ENCODE measurements around the gene IL21.

Gene IL21

DNA sequence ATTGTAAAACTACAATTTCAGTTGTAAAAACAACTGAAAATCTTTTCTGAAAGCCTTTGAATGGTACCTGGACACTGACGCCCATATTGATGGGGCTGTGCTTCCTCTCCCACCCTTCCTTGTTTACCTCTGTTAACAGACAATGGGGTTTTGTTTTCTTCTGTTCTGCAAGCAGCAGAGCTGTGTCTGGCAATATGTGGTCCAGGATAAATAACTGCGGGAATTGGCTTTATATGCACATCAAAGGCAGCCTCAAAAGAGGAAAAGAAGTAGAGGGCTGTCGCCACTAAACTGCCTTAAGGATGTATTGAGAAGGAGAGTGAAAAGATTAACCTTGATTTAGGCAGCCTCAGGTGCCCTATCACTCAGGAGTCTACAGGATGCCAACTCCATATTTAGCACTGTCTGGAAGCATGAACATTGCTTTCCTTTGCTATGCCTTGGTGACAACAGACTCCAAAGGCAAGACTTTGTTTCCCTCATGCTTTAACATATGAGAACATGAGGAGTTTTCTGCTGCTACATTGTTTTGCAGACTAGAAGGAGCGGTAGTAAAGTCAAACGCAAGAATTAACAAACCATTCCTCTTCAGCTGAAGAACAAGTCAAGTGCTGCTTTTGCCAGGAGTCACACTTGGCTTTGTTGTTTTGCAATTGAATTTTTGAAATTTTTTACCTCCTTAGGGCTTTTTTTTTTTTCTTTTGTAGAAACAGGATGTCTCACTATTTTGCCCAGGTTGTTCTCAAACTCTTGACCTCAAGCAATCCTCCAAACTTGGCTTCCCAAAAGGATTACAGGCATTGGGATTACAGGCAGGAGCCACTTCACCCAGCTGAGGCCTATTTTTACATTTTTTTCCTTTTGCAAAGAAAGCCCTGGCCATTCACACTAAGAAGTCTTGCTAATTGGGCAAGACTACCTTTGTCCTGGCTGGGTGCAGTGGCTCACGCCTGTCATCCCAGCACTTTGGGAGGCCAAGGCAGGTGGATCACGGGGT is 3.0 kb downstream of the IL21 start:
- Histone ChIP-seq H3K4me1 (no peaks in the 10 kb centered on the region), H3K4me2 (no peak overlapping the region), H3K9ac (no peak overlapping the region), H3K27me3 (no peaks in the 10 kb centered on the region), H3K36me3 (no peaks in the 10 kb centered on the region), H3K27ac (no peak overlapping the region), H4K20me1 (no peaks in the 10 kb centered on the region), H3K4me3 (no peak overlapping the region), H3K9me3 (replicated peaks in 1 of 11) (no peaks in the 10 kb centered on the region)
- no peak for TF ChIP-seq Cebpa-rat (IDR thresholded peaks at IDR 0.05)

DNA sequence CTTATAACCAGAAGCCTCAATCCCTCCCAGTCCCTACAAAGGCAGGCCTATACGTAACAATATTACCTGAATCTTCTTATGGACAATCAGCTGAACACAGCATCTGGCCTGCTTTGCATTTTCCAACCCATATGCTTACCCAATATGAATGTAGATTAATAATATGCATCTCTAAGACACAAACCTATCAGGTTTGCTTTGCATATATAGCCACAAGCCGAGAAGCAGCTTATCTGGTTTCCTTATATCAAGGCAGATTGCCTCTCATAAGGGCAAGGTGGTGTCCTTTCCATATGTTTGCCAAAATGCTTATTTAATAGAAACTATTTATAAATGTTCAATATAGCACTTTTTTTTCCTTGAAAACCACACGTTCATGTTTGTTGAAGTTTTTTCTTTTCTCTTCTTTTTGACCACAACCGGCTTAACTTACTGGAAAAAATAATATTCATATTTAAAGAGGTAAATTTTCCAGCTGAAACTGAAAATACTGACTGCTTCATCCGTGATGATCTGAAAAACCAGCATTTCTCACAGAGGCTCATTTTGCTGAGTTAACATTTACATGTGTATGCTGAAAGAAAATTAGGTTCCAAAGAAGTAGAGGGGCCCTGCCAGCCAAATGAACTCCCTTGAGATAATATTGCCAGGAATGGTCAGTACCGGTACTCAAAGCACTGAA is 3.8 kb downstream of the IL21 start:
- Histone ChIP-seq H3K27me3 (no peaks in the 10 kb centered on the region), H3K4me1 (no peaks in the 10 kb centered on the region), H3K4me2 (no peak overlapping the region), H4K20me1 (no peaks in the 10 kb centered on the region), H3K27ac (no peak overlapping the region), H3K9ac (no peak overlapping the region), H3K4me3 (no peak overlapping the region), H3K9me3 (replicated peaks in 1 of 11) (no peaks in the 10 kb centered on the region), H3K36me3 (no peaks in the 10 kb centered on the region)
- no peak for TF ChIP-seq Cebpa-rat (IDR thresholded peaks at IDR 0.05)

DNA sequence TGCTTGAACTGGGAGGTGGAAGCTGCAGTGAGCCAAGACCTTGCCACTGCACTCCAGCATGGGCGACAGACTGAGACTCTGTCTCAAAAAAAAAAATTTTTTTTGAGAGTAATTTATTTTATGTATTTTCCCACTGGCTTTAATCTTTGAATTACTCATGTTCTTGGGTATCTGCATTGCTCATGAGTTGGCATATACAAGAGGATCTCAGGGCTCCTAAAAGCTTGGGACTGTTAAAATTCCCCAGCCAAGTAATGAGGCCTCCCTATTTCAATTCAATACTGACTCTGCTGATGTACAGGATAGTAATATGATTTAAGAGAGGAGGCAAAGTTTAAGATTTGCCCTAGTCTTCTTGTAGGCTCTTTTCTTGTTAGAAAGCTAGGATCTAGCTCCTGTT is 6.2 kb downstream of the IL21 start:
- TF ChIP-seq Cebpa-rat (IDR thresholded peaks at IDR 0.05): no peak
- Histone ChIP-seq H3K27me3 (no peaks in the 10 kb centered on the region), H3K4me3 (no peak overlapping the region), H3K36me3 (no peaks in the 10 kb centered on the region), H3K9me3 (replicated peaks in 1 of 11) (no peaks in the 10 kb centered on the region), H4K20me1 (no peaks in the 10 kb centered on the region), H3K4me1 (peaks cover 0 to 8% (median 0%) of the 10 kb centered on the region in 10 experiments; a peak in 2 of 20 replicates), H3K27ac (no peak overlapping the region), H3K9ac (no peak overlapping the region), H3K4me2 (no peak overlapping the region)

DNA sequence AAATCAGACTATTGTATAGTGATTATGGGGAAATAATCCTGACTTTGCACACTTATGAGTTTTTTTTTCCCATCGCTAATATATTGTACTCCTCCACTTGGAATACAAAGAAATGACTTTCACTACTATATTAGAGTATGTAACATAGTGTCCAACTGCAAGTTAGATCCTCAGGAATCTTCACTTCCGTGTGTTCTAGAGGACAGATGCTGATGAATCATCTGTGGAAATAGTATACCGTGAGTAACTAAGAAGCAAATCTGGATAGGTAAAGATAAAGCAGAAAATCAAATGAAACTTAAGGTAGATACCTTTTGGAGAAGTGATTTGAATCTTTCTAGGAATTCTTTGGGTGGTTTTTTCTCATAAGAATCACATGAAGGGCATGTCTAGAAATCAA is 8.3 kb downstream of the IL21 start:
- Histone ChIP-seq H3K9ac (no peak overlapping the region), H3K4me1 (peaks cover 0 to 8% (median 0%) of the 10 kb centered on the region in 10 experiments; a peak in 2 of 20 replicates), H4K20me1 (no peaks in the 10 kb centered on the region), H3K27ac (no peak overlapping the region), H3K9me3 (replicated peaks in 1 of 11) (no peaks in the 10 kb centered on the region), H3K36me3 (no peaks in the 10 kb centered on the region), H3K4me2 (no peak overlapping the region), H3K27me3 (no peaks in the 10 kb centered on the region), H3K4me3 (no peak overlapping the region)
- no peak for TF ChIP-seq Cebpa-rat (IDR thresholded peaks at IDR 0.05)

DNA sequence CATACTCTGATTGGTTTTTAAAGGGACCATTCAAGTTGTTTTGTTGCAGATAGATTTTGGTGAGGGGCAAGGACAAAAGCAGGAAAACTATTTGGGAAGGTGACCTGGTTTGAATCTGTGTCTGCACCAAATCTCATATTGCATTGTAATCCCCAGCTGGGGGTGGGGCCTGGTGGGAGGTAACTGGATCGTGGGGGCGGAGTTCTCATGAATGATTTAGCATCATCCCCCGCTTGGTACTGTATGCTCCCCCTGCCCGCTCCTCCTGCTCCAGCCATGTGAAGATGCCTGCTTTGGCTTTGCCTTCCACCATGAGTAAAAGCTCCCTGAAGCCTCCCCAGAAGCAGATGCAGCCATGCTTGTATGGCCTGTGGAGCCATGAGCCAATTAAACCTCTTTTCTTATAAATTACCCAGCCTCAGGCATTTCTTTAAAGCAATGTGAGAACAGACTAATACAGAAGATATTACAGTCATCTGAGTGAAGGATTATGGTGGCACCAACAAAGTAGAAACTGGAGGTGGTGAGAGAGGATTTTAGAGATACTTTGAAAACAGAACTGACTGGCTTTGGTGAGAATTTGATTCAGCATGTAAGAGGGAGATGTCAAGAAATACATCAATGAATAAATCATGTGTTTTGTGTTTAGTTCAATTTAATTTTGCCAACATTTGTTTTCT is 14.4 kb downstream of the IL21 start:
- no peak for TF ChIP-seq Cebpa-rat (IDR thresholded peaks at IDR 0.05)
- Histone ChIP-seq H4K20me1 (no peaks in the 10 kb centered on the region), H3K9ac (no peak overlapping the region), H3K36me3 (no peaks in the 10 kb centered on the region), H3K27ac (no peak overlapping the region), H3K4me1 (peaks cover 0 to 4% (median 0%) of the 10 kb centered on the region in 10 experiments; a peak in 2 of 20 replicates), H3K27me3 (no peaks in the 10 kb centered on the region), H3K4me3 (no peak overlapping the region), H3K4me2 (no peak overlapping the region), H3K9me3 (replicated peaks in 1 of 11) (no peaks in the 10 kb centered on the region)

DNA sequence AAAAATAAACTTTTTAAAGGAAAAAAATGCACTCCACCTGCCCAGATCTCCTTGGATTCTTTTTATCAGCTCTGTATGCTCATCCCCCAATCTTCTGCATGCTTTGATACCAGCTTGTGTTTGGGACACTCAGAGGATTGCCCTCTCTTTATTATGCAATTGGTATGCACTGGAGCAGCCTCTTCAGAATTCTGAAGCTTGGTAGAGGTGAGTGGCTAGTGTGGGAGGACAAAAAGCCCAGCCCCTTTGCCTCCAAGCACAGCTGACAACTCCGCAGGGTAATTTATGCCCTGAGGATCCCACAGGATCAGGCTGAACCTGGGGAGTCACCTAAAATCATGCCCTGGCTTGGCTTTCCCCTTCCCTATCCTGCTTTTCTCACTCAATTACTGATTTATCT is 16.7 kb downstream of the IL21 start:
- H3K4me3 ChIP-seq: no peak overlapping the region
- no peaks in the 10 kb centered on the region for H3K27me3 ChIP-seq
- no peaks in the 10 kb centered on the region for H3K4me1 ChIP-seq

DNA sequence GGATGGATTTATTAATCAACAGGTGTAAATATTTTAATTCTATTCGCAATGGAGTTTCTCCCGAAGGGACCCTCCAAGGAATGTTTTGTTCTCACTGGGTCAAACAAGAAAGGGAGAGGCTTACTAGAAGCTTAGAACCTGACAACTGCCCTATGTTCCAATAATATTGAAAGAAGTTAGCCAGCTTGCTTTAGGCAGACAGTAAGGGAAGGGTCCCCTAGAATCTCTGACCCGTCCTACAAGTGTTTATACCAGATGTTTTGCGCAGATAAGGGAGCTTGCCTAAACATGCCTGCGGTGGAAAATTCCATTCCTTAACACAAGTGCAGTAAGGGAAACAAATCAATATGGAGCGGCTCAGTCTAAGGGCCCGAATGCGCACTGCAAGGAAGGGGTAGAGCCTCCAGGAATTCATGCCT is 17.7 kb downstream of the IL21 start:
- TF ChIP-seq Cebpa-rat (IDR thresholded peaks at IDR 0.05): no peak
- no peaks in the 10 kb centered on the region for H3K4me1 ChIP-seq
- no peaks in the 10 kb centered on the region for H3K27me3 ChIP-seq
- H4K20me1 ChIP-seq: no peaks in the 10 kb centered on the region
- H3K27ac ChIP-seq: no peak overlapping the region
- H3K4me3 ChIP-seq: no peak overlapping the region
- H3K9me3 ChIP-seq (replicated peaks in 1 of 11): no peaks in the 10 kb centered on the region
- no peaks in the 10 kb centered on the region for H3K36me3 ChIP-seq
- H3K9ac ChIP-seq: no peak overlapping the region
- no peak overlapping the region for H3K4me2 ChIP-seq

More for the DNA sequence above, 16.7 kb downstream of the IL21 start:
- Histone ChIP-seq H4K20me1 (no peaks in the 10 kb centered on the region), H3K36me3 (no peaks in the 10 kb centered on the region), H3K9me3 (replicated peaks in 1 of 11) (no peaks in the 10 kb centered on the region), H3K4me2 (no peak overlapping the region), H3K27ac (no peak overlapping the region), H3K9ac (no peak overlapping the region)
- TF ChIP-seq Cebpa-rat (IDR thresholded peaks at IDR 0.05): no peak

DNA sequence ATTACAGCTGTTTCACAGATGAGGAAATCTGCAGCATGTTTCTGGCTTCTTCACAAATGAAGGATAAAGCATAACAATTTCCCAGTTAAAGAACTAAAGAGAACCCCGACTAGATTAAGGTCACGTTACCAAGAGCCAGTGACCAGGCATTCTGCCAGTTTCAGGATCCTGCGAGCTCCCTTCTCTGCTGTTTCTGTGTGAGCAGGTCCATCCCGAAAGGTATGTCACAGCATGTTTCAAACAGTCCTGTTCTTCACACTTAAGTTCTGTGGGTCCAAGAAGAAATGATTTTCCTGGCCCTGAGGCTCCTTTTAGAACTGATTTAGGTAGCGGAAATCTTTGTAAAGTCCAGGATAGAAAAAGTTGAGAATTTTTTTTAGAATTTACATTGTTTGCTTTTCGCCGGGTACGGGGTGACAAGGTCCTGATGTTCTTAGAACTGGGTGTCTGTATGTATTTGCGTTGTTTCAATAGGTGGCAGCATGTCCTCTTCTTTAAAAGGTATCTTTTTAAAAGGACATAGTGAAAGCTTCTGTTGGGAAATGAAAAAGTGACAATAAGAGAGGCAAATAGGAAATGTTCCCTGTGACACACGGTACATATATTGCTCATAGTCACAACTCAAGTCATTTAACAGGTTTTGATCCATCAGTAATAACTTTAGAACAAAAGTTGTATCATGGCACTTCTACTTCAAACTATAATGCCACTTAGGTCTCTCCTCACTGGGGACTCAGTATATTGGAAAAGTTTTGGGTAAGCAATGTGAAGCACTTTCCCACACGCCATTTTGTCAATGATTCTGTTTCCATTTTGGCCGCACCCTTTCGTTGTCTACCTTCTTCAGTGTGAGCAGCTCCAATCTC is 18.4 kb downstream of the IL21 start:
- no peaks in the 10 kb centered on the region for H3K4me1 ChIP-seq
- no peak overlapping the region for H3K27ac ChIP-seq
- H3K9ac ChIP-seq: no peak overlapping the region
- no peaks in the 10 kb centered on the region for H3K36me3 ChIP-seq
- no peaks in the 10 kb centered on the region for H4K20me1 ChIP-seq
- H3K4me2 ChIP-seq: no peak overlapping the region
- no peak for TF ChIP-seq Cebpa-rat (IDR thresholded peaks at IDR 0.05)
- H3K27me3 ChIP-seq: no peaks in the 10 kb centered on the region
- H3K9me3 ChIP-seq (replicated peaks in 1 of 11): no peaks in the 10 kb centered on the region
- no peak overlapping the region for H3K4me3 ChIP-seq
